ENCODE results near the gene LRRC14B.
"Not testable (repeated sequence)": the region's sequence is repeated elsewhere in the genome, so short reads cannot be mapped to it uniquely, and the experiment has no call there.

- TF ChIP-seq EZH2 (IDR thresholded peaks at IDR 0.05); POLR2AphosphoS5 (IDR thresholded peaks at IDR 0.05; ENCODE audit: borderline replicate concordance, low read depth, low read length); FOXP2 (optimal IDR thresholded peaks at IDR 0.05; ENCODE audit: control extremely low read depth, extremely low read length, insufficient read depth): not testable (repeated sequence)
These were observed 5.7 kb downstream of the LRRC14B start for GRCh38 chr5:197031-197430.

Data from SK-N-MC (cell line).